Dermis microvascular lymphatic vessel endothelial cell (primary cell): Measurements from ENCODE around the gene FOXJ2. TPM values are rescaled to one million over a fixed set of nuclear protein-coding genes. Genes with fewer than 3 reads are reported as not detected.
A peak's percentile ranks its signal among the peaks of the same experiment; 100 is the strongest.
"Not testable (repeated sequence)": the region's sequence is repeated elsewhere in the genome, so short reads cannot be mapped to it uniquely, and the experiment has no call there.

Source experiments
- DNase-seq, 2 donors: peaks; one replicate each; pipeline versions ENCODE4 v3.0.0 to v3.0.0-alpha.2; 2010; ENCODE audit warnings: low read depth in 2 of 2
- total RNA-seq: library from RNA; depleted of rRNA; stranded (reverse); fragments of >200 nt; gene quantifications from 2 replicates; pipeline ENCODE4 v1.2.1, GENCODE V29; 2014

Gene FOXJ2
- 2.8 and 4.4 TPM in 2 replicates for total RNA-seq

DNA sequence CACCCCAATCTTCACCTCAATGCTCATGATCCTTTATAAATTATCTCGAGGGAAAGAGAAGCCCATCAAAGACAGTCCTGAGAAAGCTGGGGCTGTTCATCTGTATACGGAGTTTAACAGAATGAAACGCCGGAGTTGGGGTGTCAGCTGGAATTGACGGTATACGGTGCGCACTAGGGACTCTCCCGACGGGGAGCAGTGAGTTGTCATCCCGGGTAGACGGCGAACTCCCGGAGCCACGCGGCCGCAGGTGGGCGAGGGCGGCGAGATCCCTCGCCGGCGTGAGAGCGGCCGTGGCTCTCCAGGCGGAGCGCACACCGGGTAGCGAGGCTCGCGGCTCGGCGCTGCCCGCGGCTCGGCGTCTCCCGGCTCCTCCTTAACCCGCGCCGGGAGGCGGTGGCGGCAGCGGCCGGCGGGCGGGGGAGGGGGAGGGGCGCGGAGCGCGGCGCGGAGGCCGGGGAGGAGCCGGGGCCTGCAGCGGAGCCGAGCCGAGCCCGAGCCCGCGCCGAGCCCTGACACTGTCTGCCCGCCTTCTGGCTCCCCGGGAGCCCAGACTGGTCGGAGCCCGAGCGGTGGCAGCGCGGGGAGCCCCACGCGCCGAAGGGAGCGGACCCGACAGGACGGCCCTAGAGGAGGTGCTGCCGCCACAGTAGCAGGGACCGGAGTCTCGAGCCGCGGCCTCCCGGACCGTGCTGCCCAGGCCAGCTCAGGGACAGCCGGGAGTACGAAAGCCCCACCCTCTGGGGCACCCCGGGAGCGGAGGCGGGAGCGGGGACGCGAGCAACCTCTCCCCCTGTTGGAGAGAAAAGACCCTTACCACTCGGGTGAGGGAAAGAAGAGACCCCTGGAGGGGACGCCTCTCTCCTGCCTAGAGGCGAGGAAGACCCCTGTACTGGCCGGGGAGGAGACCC lies at the start of gene FOXJ2:
Gene FOXJ2, plus strand, starts transcription at position 475 of the 911 bp plus-strand sequence. CDS start 7,117 bp downstream, outside the sequence.
- peak; percentile 24 to 77 for DNase-seq

DNA sequence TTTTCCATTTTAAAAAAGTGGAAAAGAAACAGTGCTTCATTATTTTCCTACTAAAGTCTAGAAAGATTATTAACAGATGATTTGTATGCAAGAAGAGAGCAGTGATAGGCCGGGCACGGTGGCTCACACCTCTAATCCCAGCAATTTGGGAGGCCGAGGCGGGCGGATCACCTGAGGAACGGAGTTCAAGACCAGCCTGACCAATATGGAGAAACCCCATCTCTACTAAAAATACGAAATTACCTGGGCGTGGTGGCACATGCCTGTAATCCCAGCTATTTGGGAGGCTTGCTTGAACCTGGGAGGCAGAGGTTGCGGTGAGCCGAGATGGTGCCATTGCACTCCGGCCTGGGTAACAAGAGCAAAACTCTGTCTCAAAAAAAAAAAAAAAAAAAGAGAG lies 49.5 kb upstream of the FOXJ2 start:
- not testable (repeated sequence) for DNase-seq

DNA sequence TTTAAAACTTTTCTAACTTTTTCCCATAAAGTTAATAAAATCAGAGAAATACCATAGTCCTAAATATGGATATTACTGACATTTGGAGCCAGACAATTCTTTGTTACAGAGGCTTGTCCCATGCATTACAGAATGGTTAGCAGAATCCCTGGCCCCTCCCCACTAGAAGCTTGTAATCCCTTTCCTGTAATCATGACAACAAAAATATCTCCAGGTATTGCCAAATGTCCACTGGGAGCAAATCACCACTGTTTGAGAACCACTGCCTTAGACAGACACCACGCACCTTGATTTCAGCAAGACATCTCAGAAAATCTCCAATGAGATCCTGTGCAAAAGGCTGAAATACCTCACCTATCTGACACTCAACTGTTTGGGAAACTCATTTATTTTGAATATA lies 49.1 kb upstream of the FOXJ2 start:
- DNase-seq = not testable (repeated sequence)

DNA sequence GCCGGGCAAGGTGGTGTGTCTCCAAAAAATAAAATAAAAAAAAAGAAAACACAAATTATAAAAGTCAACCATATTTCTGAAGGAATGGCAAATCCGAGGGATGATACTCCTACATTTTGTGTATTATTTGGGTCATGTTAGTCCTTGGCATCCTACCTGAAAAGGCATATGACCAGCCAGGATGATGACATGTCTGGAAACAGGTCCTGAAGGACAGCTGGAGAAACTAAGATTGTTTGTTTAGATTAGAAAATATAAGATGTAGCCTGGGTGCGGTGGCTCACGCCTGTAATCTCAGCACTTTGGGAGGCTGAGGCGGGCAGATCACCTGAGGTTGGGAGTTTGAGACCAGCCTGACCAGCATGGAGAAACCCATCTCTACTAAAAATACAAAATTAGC lies 47.6 kb upstream of the FOXJ2 start:
- no peak for DNase-seq

DNA sequence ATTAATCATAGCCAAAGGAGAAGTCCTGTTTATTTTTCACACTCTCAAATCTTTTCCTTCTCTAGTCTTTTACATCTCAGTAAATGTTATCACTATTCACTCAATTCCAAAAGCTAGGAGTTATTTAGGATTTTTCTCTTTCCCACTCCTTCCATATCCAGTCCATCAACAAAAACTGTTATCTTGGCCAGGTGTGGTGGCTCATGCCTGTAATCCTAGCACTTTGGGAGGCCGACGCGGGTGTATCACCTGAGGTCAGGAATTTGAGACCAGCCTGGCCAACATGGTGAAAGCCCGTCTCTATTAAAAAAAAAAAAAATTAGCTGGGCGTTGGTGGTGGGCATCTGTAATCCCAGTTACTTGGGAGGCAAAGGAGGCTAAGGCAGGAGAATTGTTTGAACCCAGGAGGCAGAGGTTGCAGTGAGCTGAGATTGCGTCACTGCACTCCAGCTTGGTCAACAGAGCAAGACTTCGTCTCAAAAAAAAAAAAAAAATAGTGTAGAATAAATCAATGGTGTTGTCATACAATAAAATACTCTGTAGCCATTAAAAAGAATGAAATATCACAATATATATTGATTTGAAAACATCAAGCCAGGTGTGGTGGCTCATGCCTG lies 46.6 kb upstream of the FOXJ2 start:
- no peak for DNase-seq

DNA sequence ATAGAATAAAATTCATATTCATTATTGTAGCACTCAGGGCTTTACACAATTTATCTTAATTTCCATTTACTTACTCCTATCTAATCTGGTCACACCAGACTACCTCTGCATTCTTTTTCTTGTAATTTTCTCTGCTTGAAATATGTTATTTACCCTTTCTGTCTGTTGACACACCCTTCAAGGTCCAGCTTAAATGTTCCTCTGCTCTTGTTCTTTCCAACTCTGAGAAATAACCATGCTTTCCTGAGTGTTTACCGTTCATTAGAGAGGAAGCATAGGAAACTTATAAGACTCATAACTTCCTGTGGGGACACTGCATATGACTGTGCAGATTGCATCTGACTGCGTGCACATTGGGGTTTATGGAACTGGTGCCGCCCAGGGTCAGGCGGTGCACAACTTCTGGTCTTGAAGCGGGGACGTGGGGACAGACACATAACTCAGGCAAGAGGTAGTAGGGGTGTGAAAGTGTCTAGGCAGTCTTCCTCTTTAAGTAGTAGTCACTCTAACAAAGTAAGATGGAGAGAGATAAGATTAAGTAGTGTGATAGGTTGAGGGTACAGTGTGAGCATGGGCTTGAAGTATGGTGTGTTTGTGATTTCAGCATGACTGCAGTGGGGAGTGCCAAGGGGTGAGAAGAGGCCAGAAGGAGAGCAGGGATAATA lies 42.6 kb upstream of the FOXJ2 start:
- peak in 1 of 2 donors; percentile 68 for DNase-seq

DNA sequence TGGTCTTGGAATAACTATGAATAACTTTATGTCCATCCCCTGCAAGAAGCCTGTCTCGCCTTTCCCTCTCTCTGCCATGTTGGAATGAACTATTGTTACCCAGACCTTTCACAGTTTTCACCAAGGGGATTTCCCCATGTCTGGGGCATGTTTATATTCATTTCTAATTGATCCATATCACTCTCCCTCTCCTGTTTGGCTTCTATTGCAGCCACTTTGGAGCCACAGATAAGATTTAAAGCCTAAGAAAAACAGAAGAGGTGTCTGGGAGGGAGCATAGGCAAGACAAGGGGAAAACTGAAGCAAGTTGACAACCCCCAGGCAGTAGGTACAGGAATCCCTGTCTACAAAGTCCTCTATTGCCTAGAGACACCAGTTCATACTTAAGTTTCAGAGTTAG lies 41.0 kb upstream of the FOXJ2 start:
- no peak for DNase-seq

DNA sequence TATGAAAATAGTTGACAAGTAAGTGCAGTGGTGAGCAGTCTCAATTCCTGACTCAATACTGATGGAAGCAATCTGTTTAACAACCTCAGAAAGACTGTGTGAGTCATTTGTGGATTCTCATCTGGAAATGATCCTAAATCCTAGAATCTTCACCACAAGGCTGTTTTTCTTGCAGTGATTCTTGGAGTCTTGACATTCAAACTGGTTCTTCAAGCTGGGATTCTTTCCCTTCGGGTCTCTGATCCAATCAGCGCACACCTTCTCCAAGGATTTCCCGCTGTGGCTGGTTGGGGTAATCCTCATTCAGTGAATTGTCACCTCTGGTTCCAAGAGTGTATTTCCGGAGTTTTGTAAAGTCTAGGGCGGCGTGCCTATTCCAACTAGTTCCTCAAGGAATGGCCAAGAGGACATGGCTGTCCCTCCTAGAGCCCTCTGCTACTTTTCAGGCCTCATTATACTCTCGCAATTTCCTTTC lies 37.7 kb upstream of the FOXJ2 start:
- peak in 1 of 2 donors; percentile 10 for DNase-seq

DNA sequence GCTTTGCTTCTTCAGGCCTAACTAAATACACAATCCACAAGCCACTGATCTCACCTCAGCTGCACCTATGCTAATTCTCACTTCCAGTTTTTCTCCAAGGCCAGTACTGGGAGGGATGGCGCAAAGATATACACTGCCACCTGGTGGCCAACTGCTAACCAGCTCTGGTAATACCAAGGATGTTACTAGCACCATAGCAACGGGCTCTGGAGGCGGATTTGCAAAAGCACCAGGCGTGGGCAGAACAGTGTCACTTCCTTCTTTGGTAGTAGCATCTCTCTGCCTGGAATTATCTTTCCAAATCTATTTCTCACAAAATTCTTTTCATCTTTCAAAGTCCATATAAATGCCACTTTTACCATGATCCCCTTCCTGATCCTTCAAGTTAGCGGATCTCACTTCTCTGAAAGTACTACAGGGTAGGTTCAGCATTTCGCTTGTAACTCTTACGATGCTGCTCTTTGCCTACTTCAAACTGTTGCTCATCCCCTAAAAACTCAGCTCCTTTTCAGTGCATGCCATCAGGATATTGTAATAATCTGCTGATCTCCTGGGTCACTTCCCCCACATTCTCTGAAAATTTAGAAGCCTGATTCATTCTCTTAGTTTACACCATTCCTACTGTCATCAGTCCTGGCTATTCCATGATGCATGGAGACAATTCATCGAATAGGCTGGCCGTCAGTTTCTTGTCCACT lies 37.1 kb upstream of the FOXJ2 start:
- DNase-seq = peak; percentile 79 to 85

DNA sequence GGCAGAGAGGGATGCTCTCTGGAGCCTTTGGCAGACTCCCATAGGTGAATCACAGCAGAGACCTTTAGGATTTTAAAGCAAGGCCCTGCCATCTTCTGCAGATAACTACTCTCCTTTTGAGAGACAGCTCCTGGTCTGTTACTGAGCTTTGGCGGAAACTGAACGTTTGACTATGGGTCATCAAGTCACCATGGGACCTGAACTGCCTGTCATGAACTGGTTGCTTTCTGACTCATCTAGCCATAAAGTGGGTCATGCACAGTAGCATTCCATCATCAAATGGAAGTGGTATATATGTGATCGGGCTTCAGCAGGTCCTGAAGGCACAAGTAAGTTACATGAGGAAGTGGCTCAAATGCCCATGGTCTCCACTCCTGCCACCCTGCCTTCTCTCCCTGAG lies 31.7 kb upstream of the FOXJ2 start:
- DNase-seq = not testable (repeated sequence)

DNA sequence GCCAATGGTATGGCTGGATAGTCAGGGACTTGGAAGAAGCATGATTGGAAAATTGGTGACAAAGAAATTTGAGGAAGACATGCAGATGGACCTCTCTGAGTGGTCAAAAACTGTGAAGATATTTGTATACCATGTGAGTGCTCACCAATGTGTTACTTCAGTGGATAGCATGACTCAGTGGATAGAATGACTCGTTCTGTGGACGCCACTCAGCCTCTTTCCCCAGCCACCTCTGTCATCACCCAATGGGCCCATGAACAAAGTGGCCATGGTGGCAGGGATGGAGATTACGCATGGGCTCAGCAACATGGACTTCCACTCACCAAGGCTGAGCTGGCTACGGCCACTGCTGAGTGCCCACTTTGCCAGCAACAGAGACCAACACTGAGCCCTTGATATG lies 31.0 kb upstream of the FOXJ2 start:
- not testable (repeated sequence) for DNase-seq

DNA sequence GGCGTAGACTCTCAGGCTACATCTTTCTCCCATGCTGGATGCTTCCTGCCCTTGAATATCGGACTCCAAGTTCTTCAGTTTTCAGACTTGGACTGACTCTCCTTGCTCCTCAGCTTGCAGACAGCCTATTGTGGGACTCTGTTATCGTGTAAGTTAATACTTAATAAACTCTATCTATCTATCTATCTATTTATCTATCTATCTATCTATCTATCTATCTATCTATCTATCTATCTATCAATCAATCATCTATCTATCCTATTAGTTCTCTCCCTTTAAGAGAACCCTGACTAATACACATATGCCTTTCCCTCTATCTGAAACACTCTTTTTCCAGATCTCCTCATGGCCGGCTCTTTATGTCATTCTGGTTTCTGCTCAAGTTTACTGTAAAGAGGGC lies 27.6 kb upstream of the FOXJ2 start:
- not testable (repeated sequence) for DNase-seq

DNA sequence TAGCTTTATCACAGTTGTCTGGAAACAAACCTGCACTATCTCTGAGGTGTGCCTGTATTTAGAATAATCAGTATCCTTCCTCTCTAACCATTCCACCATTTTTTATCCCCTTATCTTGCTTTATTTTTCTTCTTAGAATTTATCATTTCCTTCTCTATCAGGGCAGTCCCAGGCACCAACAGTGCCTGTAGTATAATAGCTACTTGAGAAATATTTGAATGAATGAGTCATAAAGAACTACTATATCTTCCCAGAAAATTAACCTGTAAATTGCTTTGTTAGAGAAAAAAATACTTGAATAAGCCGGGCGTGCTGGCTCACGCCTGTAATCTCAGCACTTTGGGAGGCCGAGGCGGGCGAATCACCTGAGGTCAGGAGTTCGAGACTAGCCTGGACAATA lies 21.2 kb upstream of the FOXJ2 start:
- DNase-seq = peak in 1 of 2 donors; percentile 22

DNA sequence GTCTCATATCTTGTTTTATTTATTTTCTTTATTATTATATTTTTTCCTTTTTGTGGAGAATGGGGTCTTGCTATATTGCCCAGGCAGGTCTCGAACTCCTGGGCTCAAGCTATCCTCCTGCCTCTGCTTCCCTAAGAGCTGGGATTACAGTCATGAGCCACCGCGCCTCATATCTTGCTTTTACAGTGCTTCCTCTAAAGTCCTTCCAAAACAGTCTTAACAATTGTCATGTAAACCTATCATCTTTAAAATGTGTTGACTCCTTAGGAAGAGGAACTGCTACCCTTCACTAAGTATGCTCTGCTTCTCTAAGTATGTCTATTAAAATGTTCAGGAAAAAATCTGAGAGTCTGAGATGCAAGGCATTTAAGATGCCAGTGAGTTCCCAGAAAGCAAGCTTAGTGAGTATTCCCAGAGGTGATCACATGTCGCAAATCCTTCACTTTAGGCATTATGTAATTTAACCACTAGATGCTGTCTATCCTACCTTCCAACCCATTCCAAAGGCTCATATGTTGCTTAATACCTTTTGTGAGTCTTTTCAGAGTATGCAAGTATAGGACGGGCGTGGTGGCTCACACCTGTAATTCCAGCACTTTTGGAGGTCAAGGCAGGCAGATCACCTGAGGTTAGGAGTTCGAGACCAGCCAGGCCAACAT lies 19.7 kb upstream of the FOXJ2 start:
- DNase-seq = no peak

DNA sequence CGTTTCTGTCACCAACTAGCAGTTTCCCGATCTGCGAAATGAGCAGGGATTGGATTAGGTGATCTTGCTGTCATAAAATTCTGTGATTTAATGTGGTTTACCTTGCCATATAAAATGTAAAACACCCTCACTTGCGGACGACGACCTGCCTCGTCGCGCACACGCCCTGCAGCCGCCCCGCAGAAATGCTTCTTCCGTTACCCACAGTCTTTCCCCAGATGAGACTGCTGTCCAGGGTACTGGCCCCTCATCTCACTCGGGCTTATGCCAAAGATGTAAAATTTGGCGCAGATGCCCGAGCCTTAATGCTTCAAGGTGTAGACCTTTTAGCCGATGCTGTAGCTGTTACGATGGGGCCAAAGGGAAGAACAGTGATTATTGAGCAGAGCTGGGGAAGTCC lies 17.7 kb upstream of the FOXJ2 start:
- no peak for DNase-seq

DNA sequence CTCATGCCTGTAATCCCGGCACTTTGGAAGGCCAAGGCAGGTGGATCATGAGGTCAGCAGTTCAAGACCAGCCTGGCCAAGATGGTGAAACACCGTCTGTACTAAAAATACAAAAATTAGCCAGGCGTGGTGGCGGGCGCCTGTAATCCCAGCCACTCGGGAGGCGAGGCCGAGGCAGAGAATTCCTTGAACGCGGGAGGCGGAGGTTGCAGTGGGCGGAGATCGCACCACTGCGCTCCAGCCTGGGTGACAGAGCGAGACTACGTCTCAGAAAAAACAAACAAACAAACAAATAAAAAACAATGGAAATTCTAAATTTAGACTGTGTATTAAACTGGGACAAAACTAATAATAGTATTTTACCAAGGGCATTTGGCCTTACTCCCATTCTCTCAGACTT lies 14.3 kb upstream of the FOXJ2 start:
- not testable (repeated sequence) for DNase-seq

DNA sequence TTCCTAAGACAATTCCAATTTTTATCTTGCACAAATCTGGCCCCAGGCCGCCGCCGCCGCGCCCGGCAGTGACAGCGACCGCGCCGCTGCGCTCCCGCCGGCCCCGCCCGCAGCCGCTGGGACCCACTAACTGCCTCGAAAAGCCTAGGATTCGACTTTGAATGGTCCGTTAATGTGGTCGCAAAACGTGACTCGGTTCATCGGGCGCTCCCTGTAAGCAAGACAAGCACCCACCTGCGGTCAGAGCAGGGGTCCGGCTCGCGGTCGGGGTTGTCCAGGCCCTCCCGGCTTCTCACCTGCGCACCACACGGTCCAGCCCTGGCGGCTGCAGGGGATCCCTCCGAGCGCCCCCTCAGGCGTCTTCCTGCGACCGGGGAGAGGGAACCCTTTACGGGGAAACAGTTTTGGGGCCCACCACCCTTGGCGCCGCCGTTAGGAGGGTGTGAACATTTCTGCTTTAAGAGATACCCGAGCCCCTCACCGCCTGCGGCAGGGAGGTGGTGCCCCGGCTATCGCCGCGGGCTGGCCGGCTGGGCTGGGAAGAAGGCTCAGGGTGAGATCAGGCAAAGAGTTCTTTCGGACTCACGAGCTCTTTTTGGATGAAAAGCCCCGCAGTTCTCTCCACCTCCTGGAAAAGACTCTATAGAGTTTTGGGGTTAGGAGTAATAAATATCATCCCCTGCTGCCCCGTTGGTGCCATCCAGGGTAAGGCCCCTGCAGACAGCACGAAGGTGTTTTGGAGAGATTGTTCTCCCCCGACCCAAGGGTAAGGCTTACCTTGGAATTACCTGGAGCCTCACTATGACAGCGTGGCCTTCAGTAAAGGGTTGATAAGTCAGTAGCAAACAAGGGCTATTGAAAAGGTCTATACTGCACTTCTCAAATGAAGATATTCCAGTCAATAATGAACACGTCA lies 13.6 kb upstream of the FOXJ2 start:
- DNase-seq = no peak

DNA sequence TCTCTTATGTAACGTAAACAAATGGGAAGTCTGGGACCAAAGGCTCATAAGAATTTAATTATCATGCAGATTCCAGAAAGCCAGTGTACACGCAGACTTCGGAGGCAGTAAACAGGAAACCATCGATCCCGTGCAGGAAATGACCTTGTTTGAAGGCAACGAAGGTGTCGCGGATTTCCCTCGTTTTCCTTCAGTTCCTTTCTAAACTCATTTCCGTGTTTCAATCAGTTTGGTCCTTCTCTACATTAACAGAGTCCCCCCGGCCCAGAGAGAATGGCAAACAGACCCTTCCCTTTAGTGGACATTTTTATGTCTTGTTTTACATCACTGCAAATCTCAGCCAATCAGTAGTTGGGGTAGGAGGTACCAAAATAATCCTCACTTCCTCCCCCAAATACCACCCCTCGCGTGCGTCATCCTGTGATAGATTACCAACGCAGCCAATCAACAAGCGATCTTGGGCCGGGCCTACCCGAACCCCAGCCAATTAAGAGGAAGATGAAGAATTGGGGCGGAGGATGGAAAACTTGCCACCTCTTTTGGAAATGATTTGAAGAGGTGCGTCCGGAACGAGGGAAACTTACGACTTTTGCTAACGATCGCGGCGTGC lies 6.1 kb upstream of the FOXJ2 start:
- DNase-seq = peak; percentile 99 to 100

DNA sequence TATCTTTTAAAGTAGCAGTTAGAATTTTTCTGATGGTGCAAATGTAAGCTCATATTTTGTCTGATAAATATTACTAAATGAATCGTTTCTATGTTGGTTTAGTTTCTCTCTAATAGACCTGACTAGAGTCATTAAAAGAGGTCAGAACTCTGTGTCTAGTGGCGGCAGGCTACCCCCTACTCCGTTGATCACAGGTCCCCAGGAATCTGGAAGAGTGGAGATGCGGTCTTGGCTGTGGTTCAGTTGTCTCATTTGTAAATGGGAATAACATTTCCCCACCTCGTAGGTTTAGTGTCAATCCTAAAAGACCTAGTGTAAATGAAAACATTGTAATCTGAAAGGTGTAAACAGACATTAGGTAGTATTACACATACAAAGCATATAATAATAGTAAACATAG lies 4.7 kb upstream of the FOXJ2 start:
- no peak for DNase-seq
